ENCODE results near the gene NEDD4L.

Gene NEDD4L

DNA sequence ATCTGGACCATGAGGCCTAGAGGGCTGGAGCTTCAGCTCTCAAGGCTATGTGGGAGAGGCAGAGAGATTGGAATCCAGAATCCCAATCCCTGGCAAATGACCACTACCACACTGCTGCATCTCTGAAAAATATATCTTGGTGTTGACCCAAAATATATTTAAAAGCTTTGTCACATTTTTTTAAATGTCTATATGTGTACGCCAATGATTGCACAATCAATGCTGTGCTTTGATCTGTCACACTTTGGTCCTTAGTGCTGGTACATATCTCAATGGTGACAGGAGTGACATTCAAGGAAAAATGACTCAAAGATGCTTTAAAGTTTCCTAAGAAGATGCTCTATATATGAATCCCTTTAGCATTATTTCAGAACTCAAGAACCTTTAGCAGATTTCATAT is 31.7 kb upstream of the NEDD4L start:
- Histone ChIP-seq H3K9me3 (ENCODE audit: control insufficient read depth in 1 of 2, low read length in 2 of 2) (no peaks in the 10 kb centered on the region), H3K9ac (ENCODE audit: low read depth in 1 of 2, low read length in 2 of 2) (no peak overlapping the region), H3K27ac (ENCODE audit: low read depth, low read length) (no peak overlapping the region), H3K4me3 (ENCODE audit: low read depth in 1 of 2, low read length in 2 of 2) (no peak overlapping the region), H3K36me3 (ENCODE audit: control insufficient read depth in 1 of 2, insufficient read depth in 2 of 2, low read length in 2 of 2) (no peaks in the 10 kb centered on the region), H3K4me1 (ENCODE audit: control insufficient read depth in 1 of 2, insufficient read depth in 2 of 2, low read length in 2 of 2) (peaks cover 21 to 39% of the 10 kb centered on the region in 2 donors), H3K27me3 (ENCODE audit: control insufficient read depth in 1 of 2, insufficient read depth in 2 of 2, low read length in 2 of 2) (no peaks in the 10 kb centered on the region)

- H3K27me3 ChIP-seq (ENCODE audit: control insufficient read depth in 1 of 2, insufficient read depth in 2 of 2, low read length in 2 of 2), result no peaks in the 10 kb centered on the region
- H3K27ac ChIP-seq (ENCODE audit: low read depth, low read length), result peak overlapping the region; percentile 44
- peaks cover 21 to 39% of the 10 kb centered on the region in 2 donors for H3K4me1 ChIP-seq (ENCODE audit: control insufficient read depth in 1 of 2, insufficient read depth in 2 of 2, low read length in 2 of 2)
- H3K36me3 ChIP-seq (ENCODE audit: control insufficient read depth in 1 of 2, insufficient read depth in 2 of 2, low read length in 2 of 2), result no peaks in the 10 kb centered on the region
- no peaks in the 10 kb centered on the region for H3K9me3 ChIP-seq (ENCODE audit: control insufficient read depth in 1 of 2, low read length in 2 of 2)
- no peak overlapping the region for H3K9ac ChIP-seq (ENCODE audit: low read depth in 1 of 2, low read length in 2 of 2)
- H3K4me3 ChIP-seq (ENCODE audit: low read depth in 1 of 2, low read length in 2 of 2), result peak overlapping the region in 1 of 2 donors; percentile 11
These were observed 30.5 kb upstream of the NEDD4L start for GRCh38 chr18:58013241-58014211.

- no peak overlapping the region for H3K27ac ChIP-seq (ENCODE audit: low read depth, low read length)
- H3K27me3 ChIP-seq (ENCODE audit: control insufficient read depth in 1 of 2, insufficient read depth in 2 of 2, low read length in 2 of 2), result no peaks in the 10 kb centered on the region
- H3K36me3 ChIP-seq (ENCODE audit: control insufficient read depth in 1 of 2, insufficient read depth in 2 of 2, low read length in 2 of 2), result no peaks in the 10 kb centered on the region
- peak overlapping the region in 1 of 2 donors; percentile 4 for H3K4me3 ChIP-seq (ENCODE audit: low read depth in 1 of 2, low read length in 2 of 2)
- H3K9ac ChIP-seq (ENCODE audit: low read depth in 1 of 2, low read length in 2 of 2), result no peak overlapping the region
- H3K9me3 ChIP-seq (ENCODE audit: control insufficient read depth in 1 of 2, low read length in 2 of 2), result no peaks in the 10 kb centered on the region
- H3K4me1 ChIP-seq (ENCODE audit: control insufficient read depth in 1 of 2, insufficient read depth in 2 of 2, low read length in 2 of 2), result peaks cover 21 to 44% of the 10 kb centered on the region in 2 donors
These were observed 28.8 kb upstream of the NEDD4L start for GRCh38 chr18:58015065-58015780.

DNA sequence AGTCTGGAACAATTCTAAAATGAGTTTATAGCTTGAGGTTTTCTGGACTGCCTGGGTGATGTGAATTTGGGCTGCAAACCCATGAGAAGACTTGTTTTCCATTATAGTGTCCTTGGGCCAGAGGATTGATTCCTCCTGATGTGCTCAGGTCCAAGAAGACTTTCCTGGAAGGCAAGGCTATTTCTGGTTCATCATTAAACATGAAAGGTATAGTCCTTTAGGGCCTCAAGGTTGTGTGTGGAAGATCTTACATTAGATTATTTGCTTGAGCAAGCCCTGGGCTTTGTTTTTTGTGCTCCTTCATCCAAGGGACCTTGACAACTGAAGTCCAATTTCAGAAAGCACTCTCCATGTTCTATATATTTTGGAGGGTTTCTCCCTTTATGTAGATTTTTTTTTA is 26.8 kb upstream of the NEDD4L start:
- Histone ChIP-seq H3K9me3 (ENCODE audit: control insufficient read depth in 1 of 2, low read length in 2 of 2) (no peaks in the 10 kb centered on the region), H3K36me3 (ENCODE audit: control insufficient read depth in 1 of 2, insufficient read depth in 2 of 2, low read length in 2 of 2) (no peaks in the 10 kb centered on the region), H3K4me1 (ENCODE audit: control insufficient read depth in 1 of 2, insufficient read depth in 2 of 2, low read length in 2 of 2) (peaks cover 36 to 53% of the 10 kb centered on the region in 2 donors), H3K4me3 (ENCODE audit: low read depth in 1 of 2, low read length in 2 of 2) (no peak overlapping the region), H3K27me3 (ENCODE audit: control insufficient read depth in 1 of 2, insufficient read depth in 2 of 2, low read length in 2 of 2) (no peaks in the 10 kb centered on the region), H3K9ac (ENCODE audit: low read depth in 1 of 2, low read length in 2 of 2) (no peak overlapping the region), H3K27ac (ENCODE audit: low read depth, low read length) (no peak overlapping the region)

DNA sequence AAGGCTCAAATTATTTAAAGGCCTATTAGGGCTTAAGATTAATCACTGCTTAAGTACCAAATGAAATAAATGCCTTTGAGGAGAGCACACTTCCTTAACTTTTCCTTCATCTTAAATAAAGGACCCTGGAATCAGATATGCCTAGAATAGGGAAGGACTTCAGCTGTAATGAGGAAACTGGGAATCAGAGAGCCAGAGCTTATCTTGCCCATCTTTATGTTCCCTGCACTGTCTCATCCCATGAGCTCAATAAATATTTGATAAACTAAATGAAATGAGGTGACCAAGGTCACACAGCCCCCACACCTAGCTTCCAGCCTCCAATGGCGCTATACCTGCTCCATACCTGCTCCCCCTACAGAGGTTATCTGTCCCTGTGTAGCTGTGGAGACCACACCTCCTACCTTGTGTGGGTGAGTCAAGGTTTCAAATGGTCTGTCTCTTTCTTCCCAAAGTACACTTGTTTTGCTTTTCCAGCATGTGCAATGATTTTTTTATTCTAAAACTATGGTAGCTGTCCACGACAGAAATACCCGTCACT is 23.4 kb upstream of the NEDD4L start:
- no peak overlapping the region for H3K4me3 ChIP-seq (ENCODE audit: low read depth in 1 of 2, low read length in 2 of 2)
- peaks cover 36 to 39% of the 10 kb centered on the region in 2 donors for H3K4me1 ChIP-seq (ENCODE audit: control insufficient read depth in 1 of 2, insufficient read depth in 2 of 2, low read length in 2 of 2)
- H3K9ac ChIP-seq (ENCODE audit: low read depth in 1 of 2, low read length in 2 of 2), result no peak overlapping the region
- no peaks in the 10 kb centered on the region for H3K36me3 ChIP-seq (ENCODE audit: control insufficient read depth in 1 of 2, insufficient read depth in 2 of 2, low read length in 2 of 2)
- no peak overlapping the region for H3K27ac ChIP-seq (ENCODE audit: low read depth, low read length)
- H3K27me3 ChIP-seq (ENCODE audit: control insufficient read depth in 1 of 2, insufficient read depth in 2 of 2, low read length in 2 of 2), result no peaks in the 10 kb centered on the region
- H3K9me3 ChIP-seq (ENCODE audit: control insufficient read depth in 1 of 2, low read length in 2 of 2), result no peaks in the 10 kb centered on the region

DNA sequence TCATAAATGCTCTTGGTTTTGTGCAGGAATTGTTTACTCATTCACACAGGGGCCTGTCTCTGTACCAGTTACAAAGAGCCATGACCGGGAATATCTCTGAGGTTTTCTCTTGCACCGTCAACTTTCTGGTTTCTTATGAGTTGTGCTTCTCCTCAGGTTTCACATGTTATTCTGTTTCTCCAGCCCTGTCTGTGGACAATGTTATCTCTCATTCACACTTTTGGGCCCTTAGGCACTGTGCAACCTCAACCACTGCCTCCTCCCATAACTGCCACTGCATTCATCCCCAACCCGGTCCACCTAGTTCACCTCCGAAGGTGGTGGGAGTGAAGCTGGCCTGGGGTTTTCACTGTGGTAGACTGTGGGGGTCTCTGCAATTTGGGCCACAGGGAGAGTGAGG is 22.5 kb upstream of the NEDD4L start:
- Histone ChIP-seq H3K27ac (ENCODE audit: low read depth, low read length) (no peak overlapping the region), H3K9me3 (ENCODE audit: control insufficient read depth in 1 of 2, low read length in 2 of 2) (no peaks in the 10 kb centered on the region), H3K4me1 (ENCODE audit: control insufficient read depth in 1 of 2, insufficient read depth in 2 of 2, low read length in 2 of 2) (peaks cover 36 to 37% of the 10 kb centered on the region in 2 donors), H3K27me3 (ENCODE audit: control insufficient read depth in 1 of 2, insufficient read depth in 2 of 2, low read length in 2 of 2) (no peaks in the 10 kb centered on the region), H3K9ac (ENCODE audit: low read depth in 1 of 2, low read length in 2 of 2) (no peak overlapping the region), H3K36me3 (ENCODE audit: control insufficient read depth in 1 of 2, insufficient read depth in 2 of 2, low read length in 2 of 2) (no peaks in the 10 kb centered on the region), H3K4me3 (ENCODE audit: low read depth in 1 of 2, low read length in 2 of 2) (no peak overlapping the region)

- Histone ChIP-seq H3K4me3 (ENCODE audit: low read depth in 1 of 2, low read length in 2 of 2) (no peak overlapping the region), H3K4me1 (ENCODE audit: control insufficient read depth in 1 of 2, insufficient read depth in 2 of 2, low read length in 2 of 2) (peaks cover 36 to 45% of the 10 kb centered on the region in 2 donors), H3K9me3 (ENCODE audit: control insufficient read depth in 1 of 2, low read length in 2 of 2) (no peaks in the 10 kb centered on the region), H3K36me3 (ENCODE audit: control insufficient read depth in 1 of 2, insufficient read depth in 2 of 2, low read length in 2 of 2) (no peaks in the 10 kb centered on the region), H3K9ac (ENCODE audit: low read depth in 1 of 2, low read length in 2 of 2) (no peak overlapping the region), H3K27me3 (ENCODE audit: control insufficient read depth in 1 of 2, insufficient read depth in 2 of 2, low read length in 2 of 2) (no peaks in the 10 kb centered on the region), H3K27ac (ENCODE audit: low read depth, low read length) (no peak overlapping the region)
These were observed 20.9 kb upstream of the NEDD4L start for GRCh38 chr18:58023108-58023507.

DNA sequence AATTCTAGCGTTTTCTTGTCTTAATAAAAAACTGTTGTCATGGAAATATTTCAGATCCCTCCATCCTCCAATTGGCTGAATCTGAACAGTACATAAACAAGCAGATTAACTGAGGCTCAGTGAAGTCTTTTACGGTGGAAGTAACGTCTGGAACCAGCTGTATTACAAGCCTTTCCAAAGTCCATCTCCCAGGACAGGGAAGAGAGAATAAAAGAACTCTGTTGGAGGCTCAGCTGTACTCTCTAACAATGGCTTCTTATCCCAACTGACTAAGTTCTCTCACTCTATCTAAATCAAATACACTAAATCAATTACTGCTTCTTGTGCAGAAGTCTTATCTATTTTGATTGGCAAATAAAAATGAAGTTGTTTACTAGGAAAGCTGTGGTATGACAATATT is 19.9 kb upstream of the NEDD4L start:
- no peak overlapping the region for H3K9ac ChIP-seq (ENCODE audit: low read depth in 1 of 2, low read length in 2 of 2)
- H3K9me3 ChIP-seq (ENCODE audit: control insufficient read depth in 1 of 2, low read length in 2 of 2), result no peaks in the 10 kb centered on the region
- H3K27me3 ChIP-seq (ENCODE audit: control insufficient read depth in 1 of 2, insufficient read depth in 2 of 2, low read length in 2 of 2), result peaks cover 0 to 2% of the 10 kb centered on the region in 2 donors

GRCh38 chr18:58025205-58025604 is 18.8 kb upstream of the NEDD4L start:
- no peak overlapping the region for H3K27ac ChIP-seq (ENCODE audit: low read depth, low read length)
- H3K9ac ChIP-seq (ENCODE audit: low read depth in 1 of 2, low read length in 2 of 2), result no peak overlapping the region
- no peaks in the 10 kb centered on the region for H3K36me3 ChIP-seq (ENCODE audit: control insufficient read depth in 1 of 2, insufficient read depth in 2 of 2, low read length in 2 of 2)
- no peaks in the 10 kb centered on the region for H3K9me3 ChIP-seq (ENCODE audit: control insufficient read depth in 1 of 2, low read length in 2 of 2)
- H3K4me3 ChIP-seq (ENCODE audit: low read depth in 1 of 2, low read length in 2 of 2), result no peak overlapping the region
- H3K27me3 ChIP-seq (ENCODE audit: control insufficient read depth in 1 of 2, insufficient read depth in 2 of 2, low read length in 2 of 2), result peaks cover 0 to 4% of the 10 kb centered on the region in 2 donors
- peaks cover 36 to 42% of the 10 kb centered on the region in 2 donors for H3K4me1 ChIP-seq (ENCODE audit: control insufficient read depth in 1 of 2, insufficient read depth in 2 of 2, low read length in 2 of 2)

More for the DNA sequence above, 19.9 kb upstream of the NEDD4L start:
- H3K4me3 ChIP-seq (ENCODE audit: low read depth in 1 of 2, low read length in 2 of 2), result no peak overlapping the region
- H3K27ac ChIP-seq (ENCODE audit: low read depth, low read length), result peak overlapping the region; percentile 5
- no peaks in the 10 kb centered on the region for H3K36me3 ChIP-seq (ENCODE audit: control insufficient read depth in 1 of 2, insufficient read depth in 2 of 2, low read length in 2 of 2)
- peaks cover 36 to 47% of the 10 kb centered on the region in 2 donors for H3K4me1 ChIP-seq (ENCODE audit: control insufficient read depth in 1 of 2, insufficient read depth in 2 of 2, low read length in 2 of 2)

DNA sequence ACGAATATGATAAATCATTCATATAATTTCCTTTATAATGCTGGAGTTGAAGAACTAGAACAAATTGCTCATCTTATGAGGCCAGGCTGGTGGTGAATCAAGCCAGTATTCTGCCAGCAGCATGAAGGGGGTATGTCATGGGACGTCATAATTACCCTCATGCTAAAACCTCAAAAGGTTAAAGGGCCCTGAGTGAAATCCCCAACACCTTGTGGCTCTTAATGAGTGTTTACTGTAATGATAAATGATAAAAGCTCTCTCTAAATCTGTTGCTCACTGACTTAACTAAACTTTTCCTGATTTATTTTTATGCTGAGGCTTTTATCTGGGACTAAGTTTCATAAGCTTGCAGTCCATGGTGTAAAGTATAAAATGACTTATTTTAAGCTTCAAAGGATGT is 18.3 kb upstream of the NEDD4L start:
- H3K9me3 ChIP-seq (ENCODE audit: control insufficient read depth in 1 of 2, low read length in 2 of 2), result no peaks in the 10 kb centered on the region
- H3K9ac ChIP-seq (ENCODE audit: low read depth in 1 of 2, low read length in 2 of 2), result no peak overlapping the region
- H3K36me3 ChIP-seq (ENCODE audit: control insufficient read depth in 1 of 2, insufficient read depth in 2 of 2, low read length in 2 of 2), result no peaks in the 10 kb centered on the region
- H3K27ac ChIP-seq (ENCODE audit: low read depth, low read length), result no peak overlapping the region
- peaks cover 0 to 4% of the 10 kb centered on the region in 2 donors for H3K27me3 ChIP-seq (ENCODE audit: control insufficient read depth in 1 of 2, insufficient read depth in 2 of 2, low read length in 2 of 2)
- no peak overlapping the region for H3K4me3 ChIP-seq (ENCODE audit: low read depth in 1 of 2, low read length in 2 of 2)
- H3K4me1 ChIP-seq (ENCODE audit: control insufficient read depth in 1 of 2, insufficient read depth in 2 of 2, low read length in 2 of 2), result peaks cover 32 to 37% of the 10 kb centered on the region in 2 donors

Data from duodenal mucosa (tissue), 2 donors.